HG02885 (cell line): ENCODE measurements around the gene ZNF710.

Experiments
- ATAC-seq: cut with Tn5 transposase; IDR thresholded peaks from one replicate; pipeline ENCODE4 v1.9.1; 2021; ENCODE audit warnings: mild to moderate bottlenecking; ENCODE audit not compliant: unreplicated experiment, poor library complexity

The ZNF710 gene

DNA sequence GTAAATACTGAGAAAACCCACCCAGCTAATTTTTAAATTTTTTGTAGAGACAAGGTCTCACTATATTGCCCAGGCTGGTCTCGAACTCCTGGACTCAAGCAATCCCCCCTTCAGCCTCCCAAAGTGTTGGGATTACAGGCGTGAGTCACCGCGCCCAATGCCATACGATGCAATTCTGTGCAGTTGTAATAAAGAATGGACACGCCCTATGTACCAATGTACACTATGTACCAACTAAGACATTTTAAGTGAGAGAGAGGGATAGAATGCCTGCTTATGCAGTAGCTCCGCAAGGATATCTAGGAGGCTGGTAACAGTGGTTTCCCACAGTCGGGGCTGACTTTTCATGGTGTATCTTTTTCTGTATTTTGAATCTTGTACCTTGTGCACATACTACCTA is 14.6 kb downstream of the ZNF710 start:
- ATAC-seq, result no peak

- ATAC-seq, result no peak
These were observed 15.6 kb downstream of the ZNF710 start for GRCh38 chr15:90016721-90017120.

DNA sequence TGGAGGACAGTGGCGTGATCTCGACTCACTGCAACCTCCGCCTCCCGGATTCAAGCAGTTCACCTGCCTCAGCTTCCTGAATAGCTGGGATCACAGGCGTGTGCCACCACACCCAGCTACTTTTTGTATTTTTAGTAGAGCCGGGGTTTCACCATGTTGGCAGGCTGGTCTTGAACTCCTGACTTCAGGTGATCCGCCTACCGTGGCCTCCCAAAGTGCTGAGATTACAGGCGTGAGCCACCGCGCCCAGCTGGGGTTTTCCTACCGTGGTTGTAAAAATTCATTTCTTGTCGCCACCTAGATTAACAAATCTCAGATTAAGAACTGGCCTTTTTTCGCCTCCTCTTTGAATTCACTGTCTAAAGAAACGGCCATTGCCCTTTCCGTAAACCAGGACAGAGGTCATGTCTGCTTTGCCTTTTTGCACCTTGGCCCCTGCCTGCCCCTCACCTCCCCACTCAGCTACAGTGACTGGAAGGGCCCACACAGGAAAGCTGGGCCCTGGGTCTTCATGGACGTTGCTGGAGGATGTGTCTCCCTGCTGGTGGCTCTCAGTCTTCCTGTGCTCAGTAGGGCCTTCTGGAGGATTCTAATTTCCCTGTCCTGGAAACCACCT is 17.2 kb downstream of the ZNF710 start:
- no peak for ATAC-seq

GRCh38 chr15:90019611-90020010 is 18.5 kb downstream of the ZNF710 start:
- no peak for ATAC-seq

GRCh38 chr15:90020021-90020735 is 19.1 kb downstream of the ZNF710 start:
- no peak for ATAC-seq

DNA sequence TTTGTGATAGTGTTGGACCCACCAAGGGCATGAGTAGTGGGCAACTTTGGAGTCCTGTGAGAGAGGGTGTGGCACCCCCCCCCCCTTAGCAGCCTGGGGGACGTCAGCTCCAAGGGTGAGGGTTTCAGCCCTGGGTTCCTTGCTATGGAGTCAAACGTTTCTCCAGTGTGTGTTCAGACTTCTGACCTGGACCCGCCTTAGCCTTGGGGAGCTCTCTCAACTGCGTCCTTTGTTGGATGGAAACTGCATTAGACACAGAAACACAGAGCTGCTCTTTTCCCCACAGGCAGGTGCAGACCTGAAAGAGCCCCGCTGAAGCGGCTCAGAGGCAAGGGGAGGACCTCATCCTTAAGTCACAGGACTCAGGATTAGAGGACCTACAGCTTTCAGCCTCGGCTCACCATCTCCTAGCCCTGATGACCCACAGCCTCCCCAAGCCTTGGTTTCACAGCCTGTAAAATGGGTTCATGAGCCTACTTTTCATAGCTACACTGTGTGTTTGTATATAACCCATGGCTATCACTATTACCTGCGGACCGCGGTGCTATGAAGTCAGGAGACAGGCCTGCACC is 19.9 kb downstream of the ZNF710 start:
- no peak for ATAC-seq

DNA sequence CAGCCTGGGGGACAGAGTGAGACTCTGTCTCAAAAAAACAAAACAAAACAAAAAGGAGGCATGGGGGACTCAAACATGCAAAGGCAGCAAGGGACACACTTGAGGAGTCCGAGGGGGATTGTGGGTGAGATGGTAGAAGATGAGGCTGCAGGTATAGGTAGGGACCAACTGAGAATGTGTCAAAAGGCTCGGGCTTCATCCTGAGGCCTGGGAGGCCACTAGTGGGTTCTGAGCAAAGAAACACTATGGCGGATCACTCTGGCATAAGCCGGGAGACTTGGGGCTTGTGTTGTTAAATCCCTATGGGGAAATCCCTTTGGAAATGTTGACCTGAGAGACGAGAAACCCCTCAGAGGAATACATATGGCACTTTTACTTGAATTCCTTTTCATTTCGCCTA is 21.2 kb downstream of the ZNF710 start:
- no peak for ATAC-seq

- no peak for ATAC-seq
These were observed 22.0 kb downstream of the ZNF710 start for GRCh38 chr15:90022905-90023700.

DNA sequence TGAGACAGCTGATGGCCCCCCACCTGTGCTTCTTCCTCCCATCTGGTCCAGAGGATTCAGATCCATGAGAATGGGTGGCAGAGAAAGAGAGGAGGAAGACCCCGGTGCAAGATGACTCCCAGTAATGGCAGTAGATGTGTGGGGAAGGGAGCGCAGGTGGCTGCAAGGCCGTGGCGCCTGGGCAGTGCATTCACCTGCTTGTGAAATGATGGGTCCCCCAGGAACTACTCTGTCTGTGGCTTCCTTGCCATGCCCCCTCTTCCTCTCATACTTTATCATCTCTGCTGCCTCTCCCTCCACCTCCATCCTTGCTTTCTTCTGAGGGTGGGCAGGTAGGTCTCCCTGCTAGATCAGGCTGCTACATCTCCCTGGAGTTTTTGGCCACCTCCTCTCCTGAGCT is 23.3 kb downstream of the ZNF710 start:
- ATAC-seq, result no peak

DNA sequence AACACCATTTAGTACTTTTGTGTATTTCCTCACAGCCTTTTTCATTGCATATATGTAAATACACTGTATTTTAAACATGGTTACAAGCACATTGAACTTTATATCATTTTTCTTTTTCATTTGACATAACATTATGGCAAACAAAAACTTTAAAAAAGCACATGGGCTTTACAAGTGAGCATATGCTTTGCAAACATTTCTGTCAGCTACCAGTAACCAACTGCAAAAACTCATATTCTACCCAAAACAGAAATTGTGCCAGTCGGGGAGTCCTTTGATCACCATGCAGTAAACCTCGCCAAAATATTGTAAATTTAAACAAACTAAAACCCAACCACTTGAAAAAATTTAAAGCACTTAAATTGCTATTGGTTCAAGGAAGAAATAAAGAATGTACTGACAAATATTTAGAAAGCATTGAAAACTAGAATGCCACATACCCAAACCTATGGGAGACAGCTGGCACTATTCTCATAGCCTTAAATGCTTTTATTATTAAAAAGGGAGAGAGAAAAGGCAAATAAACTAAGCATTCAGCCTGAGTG is 24.4 kb downstream of the ZNF710 start:
- no peak for ATAC-seq

- no peak for ATAC-seq
These were observed 27.3 kb downstream of the ZNF710 start for GRCh38 chr15:90028376-90028944.

DNA sequence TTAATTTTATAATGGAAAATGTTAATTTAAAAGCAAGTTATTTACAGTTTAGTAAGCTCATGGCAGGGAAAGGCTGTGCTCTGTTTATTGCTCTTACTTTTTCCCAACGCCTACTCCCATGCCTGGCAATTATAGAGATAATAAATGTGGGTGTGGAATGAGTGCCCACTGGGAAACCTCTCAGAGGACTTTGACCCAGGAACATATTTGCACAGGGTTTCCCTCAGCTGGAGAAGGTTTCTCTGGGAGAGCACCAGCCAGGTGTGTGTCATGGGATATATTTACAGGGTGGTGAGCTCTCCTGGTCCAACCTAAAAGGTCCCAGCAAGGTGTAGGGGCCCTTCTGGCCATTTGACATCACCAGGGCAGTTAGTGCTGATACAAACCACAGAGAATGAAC is 27.9 kb downstream of the ZNF710 start:
- no peak for ATAC-seq

GRCh38 chr15:90030376-90030775 is 29.3 kb downstream of the ZNF710 start:
- ATAC-seq, result no peak

DNA sequence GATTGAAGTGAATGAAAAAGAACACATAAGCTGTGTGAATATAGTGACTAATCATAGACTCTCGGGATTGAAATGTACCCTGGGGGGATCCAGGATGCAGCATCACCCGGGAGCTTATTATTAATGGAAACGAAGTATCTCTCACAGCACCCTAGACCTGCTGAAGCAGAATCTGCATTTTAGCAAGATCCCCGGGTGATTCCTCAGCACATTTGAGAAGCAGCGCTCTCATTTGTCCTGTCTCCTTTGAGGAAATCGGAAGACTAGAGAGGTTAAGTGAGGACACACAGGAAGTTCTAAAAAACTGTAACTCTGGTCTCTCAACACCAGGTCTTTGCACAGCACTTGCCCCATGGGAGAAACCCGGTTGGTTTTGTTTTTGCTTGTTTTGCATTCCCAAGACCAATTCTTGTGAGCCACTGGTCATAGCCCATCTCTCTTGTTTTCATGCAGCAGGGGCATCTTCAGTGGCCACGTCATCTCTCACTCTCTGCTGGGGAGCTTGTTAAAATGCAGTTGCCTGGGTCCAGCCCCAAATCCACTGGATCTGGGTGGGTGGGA is 30.2 kb downstream of the ZNF710 start:
- ATAC-seq, result peak; percentile 92

GRCh38 chr15:90033006-90033405 is 31.9 kb downstream of the ZNF710 start:
- no peak for ATAC-seq

GRCh38 chr15:90033448-90033847 is 32.3 kb downstream of the ZNF710 start:
- no peak for ATAC-seq

DNA sequence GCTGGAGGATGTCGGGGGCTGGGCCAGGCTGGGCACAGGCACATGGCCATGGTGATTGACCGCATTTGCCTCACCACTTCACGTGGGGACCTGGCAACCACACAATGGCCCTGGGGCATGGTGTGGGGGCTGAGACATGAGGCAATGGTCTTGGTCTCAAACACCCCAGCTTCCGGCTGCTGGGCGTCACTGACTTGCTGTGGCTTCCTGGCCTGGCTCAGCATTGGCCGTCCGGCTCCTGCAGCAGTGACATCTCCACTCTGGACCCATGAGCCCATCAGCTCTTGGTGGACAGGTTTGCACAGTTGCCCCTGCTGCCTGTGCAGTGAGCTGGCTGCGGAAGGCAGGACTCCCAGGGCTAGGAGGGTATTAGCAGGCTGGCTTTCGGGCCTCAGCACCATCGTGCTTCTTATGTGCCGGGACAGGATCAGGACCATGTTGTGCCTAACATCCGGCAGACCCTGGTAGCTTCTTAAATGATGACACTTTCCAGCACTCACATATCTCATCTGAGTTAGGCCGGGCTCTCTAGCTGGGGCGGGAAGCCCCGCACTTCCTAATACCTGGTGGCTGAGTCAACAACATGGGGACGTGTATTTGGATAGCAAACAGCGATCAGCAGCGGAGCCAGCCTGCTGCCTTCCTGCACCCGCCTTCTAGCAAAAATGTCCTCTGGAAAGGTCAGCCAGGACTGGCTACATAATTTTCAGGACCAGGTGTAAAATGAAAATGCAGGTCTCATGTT is 34.1 kb downstream of the ZNF710 start:
- ATAC-seq, result no peak

DNA sequence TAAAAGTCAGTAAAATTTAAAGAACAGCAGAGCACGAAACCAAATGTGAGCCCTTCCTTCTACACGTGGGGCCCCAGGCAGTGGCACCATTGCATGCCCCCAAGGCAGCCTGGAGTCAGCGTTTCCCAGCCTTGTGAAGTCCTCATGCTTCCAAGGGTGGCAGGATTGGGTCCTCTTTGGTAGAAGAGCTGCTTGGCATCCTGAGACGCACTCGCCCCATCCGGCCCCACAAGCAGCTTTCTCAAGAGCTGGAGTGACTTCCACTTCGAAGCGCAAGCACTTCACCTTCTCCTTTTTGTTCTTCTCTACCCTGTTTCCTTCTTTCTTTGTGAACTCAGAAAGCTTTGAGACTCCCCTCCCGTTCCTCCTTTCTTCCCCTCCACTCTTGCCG is 34.7 kb downstream of the ZNF710 start:
- ATAC-seq, result no peak

DNA sequence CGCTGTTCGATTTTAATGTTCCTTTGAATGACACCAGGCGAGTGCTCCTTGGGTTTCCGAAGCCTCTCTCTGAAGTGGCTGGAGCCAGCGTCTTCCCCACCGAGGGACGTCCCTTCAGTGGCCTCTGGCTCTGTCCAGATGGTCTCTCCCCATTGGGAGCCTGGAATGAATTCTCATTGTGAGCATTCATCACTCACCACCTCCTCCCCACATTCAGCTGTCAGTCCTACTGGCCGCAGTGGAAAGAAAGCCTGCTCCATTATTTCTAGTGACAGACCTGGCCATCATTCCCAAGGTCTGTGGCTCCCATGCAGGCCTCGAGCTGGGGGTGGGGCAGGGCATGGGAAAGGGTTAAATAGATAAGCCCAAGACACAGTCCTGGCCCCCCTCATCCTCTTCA is 35.2 kb downstream of the ZNF710 start:
- no peak for ATAC-seq
